NCI-H748 treated with DMSO at 0.1 percent for 48 hours (cell line): Measurements from ENCODE around the gene PTH2.
"Not testable (repeated sequence)": the region's sequence is repeated elsewhere in the genome, so short reads cannot be mapped to it uniquely, and the experiment has no call there.

ENCODE experiments used
- DNase-seq: peaks from one replicate; lab custom pipeline; 2025; lab: John Stamatoyannopoulos, UW

The PTH2 gene

DNA sequence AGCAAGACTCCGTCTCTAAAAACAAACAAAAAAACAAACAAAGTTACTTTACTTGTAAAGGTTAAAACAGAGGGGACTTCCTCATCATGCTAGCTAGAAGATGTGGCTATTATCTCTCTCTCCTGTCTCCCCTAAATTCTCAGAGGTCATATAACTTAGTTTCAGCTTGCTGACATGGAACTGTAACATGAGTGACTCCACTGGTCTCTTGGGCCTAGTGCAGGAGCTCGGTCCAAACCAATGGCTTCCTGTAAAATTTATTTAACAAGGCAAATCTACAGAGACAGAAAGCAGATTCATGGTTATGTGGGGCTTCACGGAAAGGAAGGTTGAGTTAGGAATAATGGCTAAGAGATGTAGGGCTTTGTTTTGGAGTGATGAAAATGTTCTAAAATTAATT lies 44.7 kb downstream of the PTH2 start:
- no peak for DNase-seq

DNA sequence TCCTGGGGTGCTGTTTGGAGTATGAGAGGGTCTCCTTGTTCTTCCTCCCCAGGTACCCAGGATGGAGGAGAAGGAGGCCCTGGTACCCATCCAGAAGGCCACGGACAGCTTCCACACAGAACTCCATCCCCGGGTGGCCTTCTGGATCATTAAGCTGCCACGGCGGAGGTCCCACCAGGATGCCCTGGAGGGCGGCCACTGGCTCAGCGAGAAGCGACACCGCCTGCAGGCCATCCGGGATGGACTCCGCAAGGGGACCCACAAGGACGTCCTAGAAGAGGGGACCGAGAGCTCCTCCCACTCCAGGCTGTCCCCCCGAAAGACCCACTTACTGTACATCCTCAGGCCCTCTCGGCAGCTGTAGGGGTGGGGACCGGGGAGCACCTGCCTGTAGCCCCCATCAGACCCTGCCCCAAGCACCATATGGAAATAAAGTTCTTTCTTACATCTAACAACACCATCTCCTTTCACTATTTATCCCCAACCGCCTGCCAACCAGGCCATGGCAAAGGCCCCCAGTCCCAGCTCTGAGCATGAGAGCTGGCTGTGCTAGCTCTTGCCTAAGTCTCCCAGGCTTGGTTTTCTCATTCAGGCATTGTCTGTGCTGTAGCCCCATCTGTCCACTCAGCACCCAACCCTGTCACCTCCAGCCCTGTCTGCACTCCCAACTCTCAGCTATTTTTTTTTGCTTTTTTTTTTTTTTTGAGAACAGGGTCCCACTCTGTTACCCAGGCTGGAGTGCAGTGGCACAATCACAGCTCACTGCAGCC lies 48.4 kb downstream of the PTH2 start:
- DNase-seq: no peak

DNA sequence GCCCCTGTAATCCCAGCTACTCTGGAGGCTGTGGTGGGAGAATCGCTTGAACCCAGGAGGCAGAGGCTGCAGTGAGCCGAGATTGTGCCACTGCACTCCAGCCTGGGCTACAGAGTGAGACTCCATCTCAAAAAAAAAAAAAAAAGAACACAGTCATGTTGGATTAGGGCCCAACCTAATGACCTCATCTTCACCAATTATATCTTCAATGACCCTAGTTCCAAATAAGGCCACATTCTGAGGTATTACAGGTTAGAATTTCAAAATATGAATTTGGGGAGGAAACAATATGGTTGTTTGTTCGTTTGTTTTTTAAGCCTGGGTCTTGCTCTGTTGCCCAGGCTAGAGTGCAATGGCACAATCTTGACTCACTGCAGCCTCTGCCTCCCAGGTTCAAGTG lies 50.1 kb downstream of the PTH2 start:
- not testable (repeated sequence) for DNase-seq
